Neural progenitor cell (in vitro differentiated cells): Measurements from ENCODE around the gene VPS13D. TPM values are rescaled to one million over a fixed set of nuclear protein-coding genes. Genes with fewer than 3 reads are reported as not detected.

Experiments
- DNase-seq: peaks from one replicate; pipeline ENCODE4 v3.0.0-alpha.2; 2016; ENCODE audit warnings: low spot score
- H2AFZ ChIP-seq: fragments of 200-600 bp; sonication (generic); replicated peaks from 2 replicates; pipeline ENCODE4 v1.6.1; 2016; ENCODE audit warnings: antibody characterized with exemption
- H3F3A ChIP-seq: fragments of 200-600 bp; sonication (generic); 2 replicates; pipeline ENCODE4 v1.6.1; 2016; ENCODE audit warnings: antibody characterized with exemption, low read depth
- H3K27ac ChIP-seq: fragments of 200-600 bp; sonication (generic); 2 replicates; pipeline ENCODE4 v1.5.1; 2016; ENCODE audit warnings: mild to moderate bottlenecking
- H3K27me3 ChIP-seq: fragments of 200-600 bp; sonication (generic); 2 replicates; pipeline ENCODE4 v1.6.1; 2016; ENCODE audit warnings: mild to moderate bottlenecking, moderate library complexity
- H3K36me3 ChIP-seq: fragments of 200-600 bp; sonication (generic); 2 replicates; pipeline ENCODE4 v1.5.1; 2016
- H3K4me1 ChIP-seq: fragments of 200-600 bp; sonication (generic); 2 replicates; pipeline ENCODE4 v1.6.1; 2016; ENCODE audit warnings: mixed run types
- H3K4me2 ChIP-seq: fragments of 200-600 bp; sonication (generic); 2 replicates; pipeline ENCODE4 v1.6.1; 2016
- H3K4me3 ChIP-seq: fragments of 200-600 bp; sonication (generic); 2 replicates; pipeline ENCODE4 v1.5.1; 2016
- H3K79me2 ChIP-seq: fragments of 200-600 bp; sonication (generic); 2 replicates; pipeline ENCODE4 v1.6.1; 2016; ENCODE audit warnings: low read depth
- H3K9ac ChIP-seq: fragments of 200-600 bp; sonication (generic); 2 replicates; pipeline ENCODE4 v1.6.1; 2016
- H3K9me3 ChIP-seq: fragments of 200-600 bp; sonication (generic); 2 replicates; pipeline ENCODE4 v1.5.1; 2016; ENCODE audit warnings: low read depth
- H4K20me1 ChIP-seq: fragments of 200-600 bp; sonication (generic); 2 replicates; pipeline ENCODE4 v1.6.1; 2016; ENCODE audit warnings: low read depth
- H3K27ac Mint-ChIP-seq: 3 replicates; pipeline ENCODE4 v1.8.0; 2021; ENCODE audit warnings: mixed read lengths
- H3K27me3 Mint-ChIP-seq: 2 replicates; pipeline ENCODE4 v1.8.0; 2022; ENCODE audit warnings: low read depth, mild to moderate bottlenecking, inconsistent platforms, moderate library complexity, mixed read lengths; ENCODE audit not compliant: insufficient read depth
- H3K36me3 Mint-ChIP-seq: 3 replicates; pipeline ENCODE4 v1.8.0; 2021; ENCODE audit warnings: mixed read lengths
- H3K4me1 Mint-ChIP-seq: 3 replicates; pipeline ENCODE4 v1.8.0; 2021; ENCODE audit warnings: mixed read lengths
- H3K4me3 Mint-ChIP-seq: 3 replicates; pipeline ENCODE4 v1.8.0; 2021; ENCODE audit warnings: mild to moderate bottlenecking, moderate library complexity, mixed read lengths
- H3K9me3 Mint-ChIP-seq: 3 replicates; pipeline ENCODE4 v1.8.0; 2020; ENCODE audit warnings: mixed read lengths
- CTCF ChIP-seq: fragments of 200-600 bp; sonication (generic); IDR thresholded peaks from 2 replicates; pipeline ENCODE4 v1.5.1; 2017; ENCODE audit warnings: antibody characterized with exemption, mild to moderate bottlenecking
- EZH2 ChIP-seq: fragments of 200-600 bp; sonication (generic); IDR thresholded peaks from 2 replicates; pipeline ENCODE4 v1.6.1; 2017; ENCODE audit warnings: antibody characterized with exemption, mild to moderate bottlenecking, moderate library complexity
- EZH2phosphoT487 ChIP-seq: fragments of 200-600 bp; sonication (generic); IDR thresholded peaks from 2 replicates; pipeline ENCODE4 v1.6.1; 2017; ENCODE audit warnings: antibody characterized with exemption
- total RNA-seq: library from RNA; depleted of rRNA; stranded (reverse); fragments of >200 nt; gene quantifications from 2 replicates; pipeline ENCODE4 v1.2.3, GENCODE V29; 2015; ENCODE audit warnings: low replicate concordance

The VPS13D gene
- total RNA-seq, 1 donor from 2014 or later, result 16.4 TPM

GRCh38 chr1:12338823-12339222 lies 109.0 kb downstream of the VPS13D start:
- Histone ChIP-seq H3K27ac (no peak overlapping the region), H3K9ac (no peak overlapping the region), H2AFZ (no peak overlapping the region), H3K27me3 (no peaks in the 10 kb centered on the region), H3K9me3 (no peaks in the 10 kb centered on the region), H3F3A (peaks cover 5% of the 10 kb centered on the region), H3K4me1 (peaks cover 22% of the 10 kb centered on the region), H3K4me3 (no peak overlapping the region), H3K4me2 (no peak overlapping the region), H3K79me2 (no peaks in the 10 kb centered on the region), H3K36me3 (peaks cover 3% of the 10 kb centered on the region), H4K20me1 (no peaks in the 10 kb centered on the region)
- Mint-ChIP-seq H3K27ac (no peak overlapping the region), H3K4me1 (peaks cover 13% of the 10 kb centered on the region), H3K9me3 (no peaks in the 10 kb centered on the region), H3K36me3 (peaks cover 25% of the 10 kb centered on the region), H3K27me3 (no peaks in the 10 kb centered on the region), H3K4me3 (no peak overlapping the region)
- TF ChIP-seq EZH2phosphoT487 (no peak), CTCF (no peak), EZH2 (no peak)
- no peak for DNase-seq

GRCh38 chr1:12339396-12339795 lies 109.6 kb downstream of the VPS13D start:
- Histone ChIP-seq H3K4me1 (peaks cover 22% of the 10 kb centered on the region), H3K9me3 (no peaks in the 10 kb centered on the region), H3K27me3 (no peaks in the 10 kb centered on the region), H3K9ac (no peak overlapping the region), H3K79me2 (no peaks in the 10 kb centered on the region), H3F3A (peaks cover 5% of the 10 kb centered on the region), H3K4me2 (no peak overlapping the region), H3K27ac (no peak overlapping the region), H4K20me1 (no peaks in the 10 kb centered on the region), H3K36me3 (peaks cover 3% of the 10 kb centered on the region), H2AFZ (no peak overlapping the region), H3K4me3 (no peak overlapping the region)
- H3K9me3 Mint-ChIP-seq, result no peaks in the 10 kb centered on the region
- no peak overlapping the region for H3K4me3 Mint-ChIP-seq
- H3K36me3 Mint-ChIP-seq, result peaks cover 20% of the 10 kb centered on the region
- no peaks in the 10 kb centered on the region for H3K27me3 Mint-ChIP-seq
- TF ChIP-seq EZH2 (no peak), CTCF (peak; percentile 36), EZH2phosphoT487 (no peak)
- DNase-seq, result no peak
- H3K4me1 Mint-ChIP-seq, result peaks cover 13% of the 10 kb centered on the region
- no peak overlapping the region for H3K27ac Mint-ChIP-seq

GRCh38 chr1:12339811-12340543 lies 110.1 kb downstream of the VPS13D start:
- no peak overlapping the region for H3K4me2 ChIP-seq
- TF ChIP-seq EZH2 (no peak), CTCF (no peak), EZH2phosphoT487 (no peak)
- Mint-ChIP-seq H3K4me3 (no peak overlapping the region), H3K27ac (no peak overlapping the region), H3K9me3 (no peaks in the 10 kb centered on the region), H3K4me1 (peaks cover 13% of the 10 kb centered on the region), H3K36me3 (peaks cover 17% of the 10 kb centered on the region), H3K27me3 (no peaks in the 10 kb centered on the region)
- H4K20me1 ChIP-seq, result no peaks in the 10 kb centered on the region
- H3K4me1 ChIP-seq, result peaks cover 22% of the 10 kb centered on the region
- no peaks in the 10 kb centered on the region for H3K27me3 ChIP-seq
- no peak overlapping the region for H2AFZ ChIP-seq
- no peak for DNase-seq
- no peaks in the 10 kb centered on the region for H3K79me2 ChIP-seq
- no peak overlapping the region for H3K9ac ChIP-seq
- no peak overlapping the region for H3K4me3 ChIP-seq
- no peak overlapping the region for H3K27ac ChIP-seq
- H3K36me3 ChIP-seq, result peaks cover 3% of the 10 kb centered on the region
- no peaks in the 10 kb centered on the region for H3K9me3 ChIP-seq
- peaks cover 5% of the 10 kb centered on the region for H3F3A ChIP-seq
